Subcutaneous abdominal adipose tissue (tissue), 5 donors: ENCODE data around the gene ZMYND8.

Source experiments
- H3K27ac ChIP-seq: one replicate; pipeline ENCODE4 v1.7.0; 2013; ENCODE audit warnings: low read depth, mild to moderate bottlenecking, inconsistent platforms, low read length, moderate library complexity
- H3K27me3 ChIP-seq, 5 donors: one replicate each; pipeline ENCODE4 v1.7.0; 2013; ENCODE audit warnings: low read length in 5 of 5, inconsistent platforms in 1 of 5; ENCODE audit not compliant: control insufficient read depth in 5 of 5, insufficient read depth in 4 of 5
- H3K36me3 ChIP-seq, 5 donors: one replicate each; pipeline ENCODE4 v1.7.0; 2013; ENCODE audit warnings: low read length in 5 of 5; ENCODE audit not compliant: control insufficient read depth in 5 of 5, insufficient read depth in 5 of 5
- H3K4me1 ChIP-seq, 5 donors: one replicate each; pipeline ENCODE4 v1.7.0; 2013; ENCODE audit warnings: low read length in 5 of 5, mild to moderate bottlenecking in 3 of 5, moderate library complexity in 1 of 5; ENCODE audit not compliant: control insufficient read depth in 5 of 5, insufficient read depth in 5 of 5
- H3K4me3 ChIP-seq, 5 donors: one replicate each; pipeline ENCODE4 v1.7.0; 2013; ENCODE audit warnings: low read length in 5 of 5, low read depth in 1 of 5
- H3K9ac ChIP-seq, 5 donors: one replicate each; pipeline ENCODE4 v1.7.0; 2013; ENCODE audit warnings: low read length in 5 of 5, mild to moderate bottlenecking in 4 of 5, moderate library complexity in 3 of 5
- H3K9me3 ChIP-seq, 5 donors: one replicate each; pipeline ENCODE4 v1.7.0; 2013; ENCODE audit warnings: low read length in 5 of 5; ENCODE audit not compliant: control insufficient read depth in 5 of 5
- donor health status: healthy.
- donor health status: healthy.
- donor health status: healthy.
- donor health status: healthy.
- donor health status: healthy.

Gene ZMYND8

DNA sequence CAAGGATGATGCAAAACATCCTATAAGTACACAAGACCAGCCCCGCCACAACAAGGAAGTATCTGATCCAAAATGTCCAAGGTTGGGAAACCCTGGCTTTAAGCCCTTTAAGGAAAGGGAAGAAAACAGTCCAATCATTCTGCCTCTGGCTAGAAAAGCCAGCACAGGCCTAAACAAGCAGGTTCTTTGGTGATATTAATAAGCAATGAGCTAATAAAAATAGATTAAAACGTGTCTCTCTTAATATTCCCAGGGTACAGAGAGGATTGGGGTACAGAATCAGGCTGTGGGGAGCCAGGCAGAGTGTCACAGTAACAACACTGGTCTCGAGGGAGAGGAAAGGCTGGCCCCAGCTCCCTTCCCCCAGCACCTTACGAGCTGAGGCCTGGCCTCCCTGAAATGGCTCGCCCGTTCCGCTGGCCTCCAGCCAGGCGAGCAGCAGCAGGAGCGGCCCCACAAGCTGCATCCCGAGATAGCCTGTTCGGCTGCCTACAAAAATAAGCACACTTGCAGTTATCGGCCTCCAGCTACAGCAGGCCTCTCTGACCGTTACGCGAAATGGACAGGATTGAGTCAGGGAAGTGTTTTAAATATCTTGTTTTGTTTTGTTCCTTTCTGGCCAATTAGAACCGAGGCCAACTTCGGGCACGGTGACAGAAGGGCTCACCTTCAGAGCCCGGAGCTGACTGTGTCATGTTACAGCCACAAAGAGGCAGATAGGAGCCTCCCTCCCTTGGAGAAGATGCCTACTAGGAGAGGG lies 4.0 kb upstream of the ZMYND8 start:
- Histone ChIP-seq H3K27ac (peak overlapping the region; percentile 100), H3K4me1 (peaks cover 23 to 70% (median 59%) of the 10 kb centered on the region in 5 donors), H3K9ac (peak overlapping the region; percentile 68 to 91 (median 86)), H3K4me3 (peak overlapping the region in 2 of 5 donors; percentile 22 to 35), H3K27me3 (no peaks in the 10 kb centered on the region), H3K36me3 (no peaks in the 10 kb centered on the region), H3K9me3 (no peaks in the 10 kb centered on the region)

DNA sequence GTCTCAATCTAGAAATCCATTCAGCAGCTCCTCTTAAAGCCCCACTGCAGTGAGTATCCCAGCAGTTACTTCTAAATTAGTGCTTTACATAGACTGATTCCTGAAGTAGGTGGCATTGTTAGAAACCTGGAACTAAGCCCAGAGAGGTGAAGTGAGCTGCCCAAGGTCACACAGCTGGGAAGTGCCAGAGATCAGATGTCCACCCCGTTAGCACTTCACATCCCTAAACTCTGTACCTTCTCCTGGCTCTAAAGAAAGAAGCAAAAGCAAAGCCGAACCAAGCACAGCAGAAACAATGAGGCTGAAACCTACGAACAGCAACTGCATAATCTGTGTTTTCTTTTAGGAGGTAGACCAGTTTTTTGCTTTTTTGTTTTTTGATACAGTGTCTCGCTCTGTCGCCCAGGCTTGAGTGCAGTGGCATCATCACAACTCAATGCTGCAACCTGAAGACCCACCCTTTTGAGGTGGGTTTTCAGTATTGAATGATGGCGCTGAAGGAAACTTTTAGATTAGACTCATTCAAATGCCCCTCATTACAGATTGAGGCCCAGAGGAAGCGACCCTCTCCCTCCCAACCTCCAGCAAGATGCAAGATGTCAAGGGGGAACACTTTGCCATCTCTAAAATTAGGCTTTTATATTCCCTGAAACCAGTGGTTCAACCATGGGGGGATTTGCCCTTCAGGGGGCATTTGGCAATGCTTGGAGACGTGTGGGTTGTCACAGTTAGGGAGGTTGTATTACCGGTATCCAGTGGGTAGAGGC lies 3.2 kb upstream of the ZMYND8 start:
- H3K4me1 ChIP-seq = peaks cover 23 to 78% (median 67%) of the 10 kb centered on the region in 5 donors
- H3K27ac ChIP-seq = peak overlapping the region; percentile 100
- H3K27me3 ChIP-seq = no peaks in the 10 kb centered on the region
- peak overlapping the region; percentile 57 to 91 (median 86) for H3K9ac ChIP-seq
- no peaks in the 10 kb centered on the region for H3K36me3 ChIP-seq
- H3K4me3 ChIP-seq = peak overlapping the region in 1 of 5 donors; percentile 25
- no peaks in the 10 kb centered on the region for H3K9me3 ChIP-seq

DNA sequence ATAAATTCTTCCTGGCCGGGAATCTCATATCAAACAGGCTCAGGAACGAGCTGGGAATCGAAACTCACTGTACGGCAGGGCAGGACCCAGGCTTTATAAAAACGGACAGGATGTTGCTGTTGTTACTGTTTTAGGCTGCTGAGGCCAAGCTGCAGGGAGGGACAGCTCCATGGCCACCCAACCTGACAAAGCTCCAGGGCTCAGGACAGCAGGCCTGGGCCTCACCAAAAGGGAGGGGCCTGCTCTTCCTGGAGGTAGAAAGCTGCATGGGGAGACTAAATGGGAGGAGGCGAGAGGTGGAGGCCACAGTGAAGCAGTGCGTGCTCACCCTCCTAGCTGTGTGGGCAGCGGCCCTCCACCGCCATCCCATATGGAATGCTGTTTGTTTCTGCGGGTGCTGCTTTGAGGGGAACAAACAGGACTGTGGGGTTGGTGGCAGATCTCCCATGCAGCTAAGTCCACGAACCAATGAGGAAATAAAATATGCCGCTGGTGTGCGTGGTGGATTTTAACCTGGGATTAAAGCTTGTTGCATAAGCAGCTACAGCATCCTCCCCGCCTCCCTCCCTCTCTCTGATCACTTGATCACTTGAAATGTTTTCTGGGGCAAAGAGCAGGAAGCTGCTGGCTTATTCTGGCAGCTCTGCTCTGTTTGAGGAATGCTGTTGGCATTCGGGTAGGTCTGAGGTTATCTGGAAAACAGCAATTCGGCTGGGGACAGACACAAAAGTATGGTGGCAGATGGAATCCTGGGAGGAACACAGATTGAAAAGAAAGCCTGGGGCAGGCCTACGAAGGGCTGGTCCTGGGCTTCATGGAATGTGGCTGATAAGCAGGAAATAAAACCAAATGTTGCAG lies 2.4 kb upstream of the ZMYND8 start:
- Histone ChIP-seq H3K36me3 (no peaks in the 10 kb centered on the region), H3K27me3 (no peaks in the 10 kb centered on the region), H3K4me3 (peak overlapping the region; percentile 19 to 51 (median 32)), H3K9ac (peak overlapping the region; percentile 60 to 91 (median 86)), H3K27ac (peak overlapping the region; percentile 100), H3K4me1 (peaks cover 23 to 86% (median 75%) of the 10 kb centered on the region in 5 donors), H3K9me3 (no peaks in the 10 kb centered on the region)

DNA sequence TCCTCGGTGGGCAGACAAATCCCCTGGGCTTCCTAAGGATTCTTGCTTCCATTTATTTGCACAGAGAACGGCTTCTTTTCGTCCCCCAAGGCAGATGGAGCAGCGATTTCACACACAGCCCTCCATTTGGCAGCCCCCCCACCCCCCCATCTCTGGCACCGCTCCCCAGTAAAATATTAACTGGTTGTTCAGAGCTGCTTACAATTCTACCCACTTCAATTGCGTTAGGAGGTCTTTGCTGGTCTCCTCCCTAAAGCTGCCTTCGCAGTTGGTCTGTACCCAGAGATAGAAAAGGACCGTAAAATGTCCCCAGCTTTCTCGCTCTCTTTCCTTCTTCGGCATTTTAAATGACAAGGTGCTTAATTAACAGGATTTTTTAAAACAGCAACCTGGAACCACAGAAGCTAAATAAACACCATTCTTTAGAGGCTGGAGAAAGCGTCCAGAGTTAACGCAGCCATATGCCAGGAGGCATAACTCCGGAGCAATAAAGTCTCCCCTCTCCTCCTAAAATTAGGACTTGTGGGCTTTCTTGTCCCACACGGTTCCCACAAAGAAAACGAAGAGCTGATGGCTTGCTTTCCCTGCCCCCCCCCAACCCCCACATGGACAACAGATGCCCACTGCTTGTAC lies 1.7 kb upstream of the ZMYND8 start:
- peaks cover 23 to 93% (median 82%) of the 10 kb centered on the region in 5 donors for H3K4me1 ChIP-seq
- H3K9me3 ChIP-seq = no peaks in the 10 kb centered on the region
- H3K27me3 ChIP-seq = no peaks in the 10 kb centered on the region
- peak overlapping the region in 2 of 5 donors; percentile 43 to 51 for H3K4me3 ChIP-seq
- H3K9ac ChIP-seq = peak overlapping the region; percentile 69 to 87 (median 79)
- H3K36me3 ChIP-seq = no peaks in the 10 kb centered on the region
- peak overlapping the region; percentile 100 for H3K27ac ChIP-seq

DNA sequence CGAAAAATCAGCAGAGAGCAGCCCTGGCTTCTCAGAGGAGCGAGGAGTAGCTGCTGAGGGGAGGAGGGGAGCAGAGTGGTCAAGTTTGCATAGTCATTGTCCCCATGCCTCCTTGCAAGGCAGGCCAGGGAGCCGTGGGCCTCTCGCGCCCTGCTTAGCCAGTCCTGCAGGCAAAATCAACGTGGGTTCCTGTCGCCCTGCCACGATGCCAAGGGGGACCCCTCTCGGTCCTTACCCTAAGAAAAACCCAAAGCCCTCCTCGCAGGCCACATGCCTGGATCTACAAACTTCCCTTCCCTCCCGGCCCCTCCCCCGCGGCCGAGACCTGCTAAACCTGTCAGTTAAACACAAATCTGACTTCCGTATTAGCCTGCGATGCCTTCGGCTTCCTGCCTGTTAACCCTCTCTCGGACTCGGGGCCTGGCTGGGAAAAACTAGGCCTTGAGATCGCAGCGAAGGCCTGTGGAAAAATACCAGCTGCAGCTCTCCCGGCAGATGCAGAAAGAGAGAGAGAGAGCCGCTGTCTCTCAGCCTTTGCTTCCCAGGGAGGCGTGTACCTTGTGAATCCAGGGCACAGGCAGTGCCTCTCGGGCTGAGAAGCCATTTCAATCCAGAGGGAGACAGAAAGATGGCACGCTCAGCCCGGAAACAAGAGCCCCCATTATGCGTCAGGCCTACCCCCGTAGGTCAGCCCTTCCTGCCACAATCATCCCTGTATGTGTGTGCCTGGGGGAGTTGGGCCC lies 968 bp upstream of the ZMYND8 start:
- Histone ChIP-seq H3K4me1 (peaks cover 23 to 96% (median 89%) of the 10 kb centered on the region in 5 donors), H3K36me3 (no peaks in the 10 kb centered on the region), H3K27ac (peak overlapping the region; percentile 100), H3K27me3 (no peaks in the 10 kb centered on the region), H3K4me3 (peak overlapping the region in 2 of 5 donors; percentile 31 to 32), H3K9ac (peak overlapping the region; percentile 12 to 86 (median 76)), H3K9me3 (no peaks in the 10 kb centered on the region)

DNA sequence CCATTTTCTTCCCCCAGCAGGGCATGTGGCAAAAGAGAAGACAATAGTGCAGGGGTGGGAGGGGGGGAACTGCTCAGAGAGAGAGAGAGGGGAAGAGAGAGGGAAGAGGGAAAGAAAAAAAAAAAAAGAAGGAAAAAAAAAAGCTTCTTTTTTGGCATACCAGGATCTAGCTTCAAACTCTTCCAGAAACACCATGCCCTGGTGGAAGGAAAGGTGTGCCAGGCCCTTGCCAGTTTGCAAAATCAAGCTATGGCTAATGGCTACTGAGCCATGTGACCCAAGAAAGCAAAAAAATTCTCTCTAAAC lies 326 bp downstream of the ZMYND8 start:
- H3K9ac ChIP-seq = peak overlapping the region in 4 of 5 donors; percentile 14 to 35 (median 20)
- H3K36me3 ChIP-seq = no peaks in the 10 kb centered on the region
- H3K27me3 ChIP-seq = no peaks in the 10 kb centered on the region
- H3K27ac ChIP-seq = peak overlapping the region; percentile 100
- H3K4me1 ChIP-seq = peaks cover 23 to 100% (median 99%) of the 10 kb centered on the region in 5 donors
- peak overlapping the region in 3 of 5 donors; percentile 7 to 48 (median 31) for H3K4me3 ChIP-seq
- H3K9me3 ChIP-seq = no peaks in the 10 kb centered on the region

DNA sequence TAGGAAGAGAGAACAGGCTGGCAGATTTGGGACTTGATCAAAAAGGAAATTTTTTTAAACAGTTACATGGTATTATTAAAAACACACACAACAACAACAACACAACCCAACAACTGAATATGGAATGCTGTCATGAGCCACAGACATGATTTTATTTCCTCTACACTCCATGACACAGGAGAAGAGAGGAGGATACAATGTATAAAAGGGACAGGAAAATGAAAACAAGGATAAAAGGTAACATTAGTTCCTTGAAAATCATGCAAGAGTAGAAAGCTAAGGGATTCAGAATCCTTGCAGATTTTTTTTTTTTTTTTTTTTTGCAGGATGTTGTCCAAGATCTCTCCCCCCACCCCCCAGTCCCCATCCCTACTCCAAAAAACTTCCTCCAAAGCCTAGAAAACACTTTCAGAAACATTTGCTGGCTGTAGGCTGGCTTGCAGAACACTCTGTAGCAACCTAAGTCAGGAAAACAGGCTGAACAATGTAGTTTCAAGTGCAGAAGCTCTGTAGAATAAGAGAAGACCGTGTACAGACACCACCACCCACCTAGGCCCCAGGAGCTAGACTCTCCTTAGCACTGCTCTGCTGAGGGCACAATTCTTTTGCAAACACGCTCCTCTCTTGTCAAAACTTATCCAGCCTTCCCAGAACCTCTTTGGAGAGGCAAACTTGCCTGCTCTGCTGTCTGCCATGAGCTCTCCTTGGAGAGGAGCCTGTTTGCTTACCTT lies 845 bp downstream of the ZMYND8 start:
- no peaks in the 10 kb centered on the region for H3K9me3 ChIP-seq
- H3K4me1 ChIP-seq = peaks cover 23 to 100% (median 99%) of the 10 kb centered on the region in 5 donors
- peak overlapping the region in 4 of 5 donors; percentile 12 to 39 (median 24) for H3K4me3 ChIP-seq
- H3K36me3 ChIP-seq = no peaks in the 10 kb centered on the region
- H3K27ac ChIP-seq = peak overlapping the region; percentile 100
- H3K9ac ChIP-seq = peak overlapping the region in 4 of 5 donors; percentile 14 to 75 (median 53)
- no peaks in the 10 kb centered on the region for H3K27me3 ChIP-seq

DNA sequence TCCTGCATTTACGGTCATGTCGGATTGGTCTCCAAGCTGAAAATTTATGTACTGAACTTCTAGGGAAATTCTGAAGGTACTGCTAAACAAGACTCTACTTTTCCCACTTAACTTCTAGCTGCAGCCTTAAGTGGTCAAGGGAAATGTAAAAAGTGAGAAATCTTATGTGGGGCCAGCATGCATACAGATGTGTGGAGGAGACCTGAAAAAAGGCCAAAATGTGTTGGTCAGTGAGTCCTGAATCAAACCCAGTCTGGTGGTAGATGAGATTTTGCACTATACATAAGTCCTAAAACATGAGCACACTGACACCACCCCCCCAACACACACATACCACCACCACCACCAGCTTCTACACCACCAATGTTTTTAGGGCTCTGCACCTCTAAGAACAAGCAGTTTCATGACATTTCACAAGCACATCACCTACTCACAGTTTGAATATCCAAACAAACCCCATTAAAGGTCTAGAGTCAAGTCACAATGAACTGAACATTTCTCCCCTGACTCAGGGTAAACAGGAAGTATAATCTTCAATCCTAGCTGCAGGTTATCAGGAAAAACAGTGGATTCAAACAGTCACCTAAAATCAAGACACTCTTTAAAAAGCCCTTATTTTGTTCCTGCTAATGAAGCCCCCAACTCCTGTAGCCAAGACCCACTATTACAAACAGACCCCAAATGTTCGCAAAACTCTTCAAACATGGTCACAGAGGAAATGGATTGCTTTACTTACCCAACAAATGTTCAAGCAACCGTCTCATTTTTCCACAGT lies 1.6 kb downstream of the ZMYND8 start:
- Histone ChIP-seq H3K4me3 (peak overlapping the region in 3 of 5 donors; percentile 12 to 30 (median 12)), H3K4me1 (peaks cover 18 to 100% (median 99%) of the 10 kb centered on the region in 5 donors), H3K9me3 (no peaks in the 10 kb centered on the region), H3K36me3 (no peaks in the 10 kb centered on the region), H3K27me3 (no peaks in the 10 kb centered on the region), H3K27ac (peak overlapping the region; percentile 100), H3K9ac (peak overlapping the region in 3 of 5 donors; percentile 28 to 67 (median 39))
